NCI-H1105 (cell line): ENCODE data around the gene PABPN1L.

Experiments
- DNase-seq: peaks from one replicate; lab custom pipeline; 2025; lab: John Stamatoyannopoulos, UW

Gene PABPN1L

DNA sequence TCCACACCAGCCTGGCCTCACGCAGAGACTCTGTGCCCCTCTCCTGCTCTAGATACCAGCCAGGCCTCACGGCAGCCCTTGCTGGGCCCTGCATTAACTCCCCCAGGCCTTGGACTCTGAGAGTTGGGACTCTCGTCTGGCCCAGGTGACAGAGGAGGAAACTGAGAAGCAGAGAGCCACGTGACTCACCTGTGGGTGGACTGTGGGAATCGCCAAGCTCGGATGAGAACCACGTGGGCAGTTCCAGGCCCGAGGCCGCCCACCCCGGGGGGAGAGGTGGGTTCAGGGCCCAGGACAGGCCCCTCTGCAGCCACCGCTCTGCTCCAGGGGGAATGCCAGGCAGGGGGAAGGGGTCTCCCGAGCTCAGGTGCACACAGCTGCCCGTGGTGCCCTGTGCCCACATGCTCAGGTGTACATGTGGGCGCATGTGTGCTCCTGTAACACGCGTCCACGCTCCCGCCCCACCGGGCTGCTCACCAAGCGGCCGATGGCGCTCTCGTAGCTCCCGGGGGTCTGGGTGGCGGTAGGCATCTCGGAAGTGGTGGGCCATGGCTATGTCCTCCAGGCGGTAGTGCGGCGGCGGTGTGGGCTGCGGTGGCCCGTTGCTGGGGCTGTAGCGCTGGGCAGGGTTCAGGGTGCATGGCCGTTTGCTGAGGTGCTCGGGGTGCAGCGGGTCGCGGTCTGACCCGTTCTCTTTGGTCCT lies 18.3 kb upstream of the PABPN1L start:
- DNase-seq: no peak

DNA sequence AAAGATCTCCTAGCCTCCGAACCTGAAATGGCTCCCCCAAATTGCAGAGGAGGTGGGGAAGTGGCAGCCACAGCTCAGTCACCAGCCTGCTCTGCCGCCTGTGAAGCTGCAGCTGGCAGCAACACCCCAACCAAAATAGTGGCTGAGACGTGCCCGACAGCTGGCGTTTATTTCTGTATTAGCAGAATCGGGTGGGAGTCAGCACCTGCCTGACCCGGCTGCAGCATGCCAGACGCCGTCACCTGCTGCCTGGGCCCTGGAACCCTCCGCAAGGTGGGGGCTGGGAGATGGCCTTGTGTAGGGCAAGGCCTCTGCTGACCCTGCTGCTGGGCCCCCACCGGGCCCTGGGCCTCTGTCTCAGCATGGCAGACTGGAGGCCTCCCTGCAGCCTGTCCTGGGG lies 17.5 kb upstream of the PABPN1L start:
- no peak for DNase-seq

- no peak for DNase-seq
These were observed 16.8 kb upstream of the PABPN1L start for GRCh38 chr16:88883117-88883895.

- no peak for DNase-seq
These were observed 16.0 kb upstream of the PABPN1L start for GRCh38 chr16:88882358-88883030.

- DNase-seq: no peak
These were observed 15.4 kb upstream of the PABPN1L start for GRCh38 chr16:88881675-88882357.

- DNase-seq: no peak
These were observed 14.7 kb upstream of the PABPN1L start for GRCh38 chr16:88881007-88881615.

GRCh38 chr16:88880226-88881006 lies 14.0 kb upstream of the PABPN1L start:
- DNase-seq: no peak

- no peak for DNase-seq
These were observed 13.3 kb upstream of the PABPN1L start for GRCh38 chr16:88879788-88880055.

DNA sequence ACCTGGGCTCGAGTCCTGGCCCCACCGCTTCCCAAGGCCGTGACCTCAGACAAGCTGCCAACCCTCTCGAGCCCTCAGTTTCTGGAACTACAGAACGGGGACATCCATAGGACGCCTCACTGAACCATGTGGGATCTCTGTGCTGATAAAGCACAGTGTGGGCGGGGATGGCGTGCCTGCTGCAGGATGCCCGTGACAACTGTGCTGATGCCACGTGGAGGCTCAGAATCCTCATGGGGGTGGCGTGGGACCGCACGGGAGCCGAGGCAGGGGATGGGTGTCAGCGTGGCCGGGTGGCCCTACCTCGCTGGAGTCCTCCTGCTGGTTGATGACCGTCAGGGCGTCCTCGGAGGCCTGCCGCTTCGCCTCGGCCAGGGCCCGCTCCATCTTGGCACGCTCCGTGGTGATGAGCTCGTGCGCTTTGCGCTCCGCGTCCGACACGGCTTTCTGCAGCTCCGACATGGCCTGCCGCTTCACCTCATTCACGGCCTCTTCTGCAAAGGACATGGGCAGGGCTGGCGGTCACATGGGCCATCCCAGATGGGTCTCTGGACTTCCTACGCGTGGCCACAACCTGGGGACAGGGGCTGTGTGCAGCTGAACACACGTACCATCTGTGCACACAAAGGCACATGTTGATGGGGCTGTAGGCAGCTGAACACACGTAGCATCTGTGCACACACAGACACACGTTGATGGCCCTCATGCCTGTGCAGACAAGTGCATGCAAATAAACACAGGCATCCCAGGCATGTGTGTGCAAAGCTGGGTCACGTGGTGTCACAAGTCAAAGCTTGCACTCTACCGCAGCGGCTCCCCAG lies 12.7 kb upstream of the PABPN1L start:
- no peak for DNase-seq

GRCh38 chr16:88878356-88878755 lies 11.9 kb upstream of the PABPN1L start:
- no peak for DNase-seq

DNA sequence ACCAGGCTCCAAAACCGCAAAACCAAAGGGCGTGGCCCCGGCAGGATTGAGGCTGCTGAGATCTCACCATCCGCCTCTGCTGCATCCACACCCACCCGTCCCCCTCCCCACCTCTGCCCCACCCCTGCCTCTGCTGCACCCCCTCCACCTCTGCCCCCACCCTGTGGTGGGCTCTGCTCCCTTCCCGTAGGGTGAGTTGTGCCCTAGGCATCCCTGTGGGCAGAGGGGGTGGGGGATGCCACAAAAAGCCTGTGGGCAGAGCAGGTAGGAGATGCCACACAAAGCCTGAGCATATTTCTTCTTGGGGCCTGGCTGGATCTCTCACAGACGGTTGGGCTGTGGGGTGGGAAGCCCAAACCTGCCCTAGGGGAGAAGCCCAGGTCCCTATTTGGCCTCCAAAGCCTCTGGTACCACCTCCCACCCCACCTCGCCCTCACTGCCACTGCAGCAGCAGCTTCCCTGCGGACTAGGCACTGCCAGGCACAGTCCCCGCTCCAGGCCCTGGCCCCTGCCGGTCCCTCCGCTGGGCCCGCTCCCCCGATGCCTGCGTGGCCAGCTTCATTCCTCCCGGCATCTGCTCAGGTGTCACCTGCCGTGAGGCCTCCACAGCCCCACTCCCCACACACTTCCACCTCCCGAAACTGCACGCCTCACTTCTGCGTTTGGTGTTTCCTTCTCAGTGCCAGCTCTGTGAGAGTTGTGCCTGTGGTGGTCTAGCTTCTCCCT lies 11.3 kb upstream of the PABPN1L start:
- no peak for DNase-seq

DNA sequence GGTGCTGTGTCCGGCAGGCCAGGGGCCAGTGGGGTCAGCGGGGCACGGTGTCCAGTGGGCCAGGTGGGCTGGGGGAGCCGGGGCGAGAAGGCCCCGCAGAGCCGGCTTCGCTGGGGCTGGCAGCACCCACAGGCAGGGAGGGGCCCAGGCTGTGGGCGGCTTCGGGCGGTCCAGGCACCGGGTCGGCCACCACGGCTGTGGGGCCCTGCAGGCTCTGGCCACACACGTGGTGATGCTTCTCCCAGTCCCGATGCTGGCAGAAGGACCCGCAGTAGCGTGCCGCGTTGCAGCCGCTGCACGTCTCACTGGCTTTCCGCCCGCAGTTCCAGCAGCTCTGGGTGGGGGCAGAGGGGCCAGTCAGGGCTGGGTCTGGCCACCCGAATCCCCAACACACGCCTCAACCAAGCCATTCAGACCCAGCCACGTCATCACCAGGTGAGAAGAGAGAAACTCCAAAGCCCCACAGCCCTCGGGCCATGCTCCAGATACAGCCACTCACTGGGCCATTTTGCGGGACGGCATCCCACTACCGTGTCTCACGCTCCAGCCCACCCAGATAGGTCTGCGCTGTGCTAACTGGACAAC lies 10.6 kb upstream of the PABPN1L start:
- DNase-seq: no peak

DNA sequence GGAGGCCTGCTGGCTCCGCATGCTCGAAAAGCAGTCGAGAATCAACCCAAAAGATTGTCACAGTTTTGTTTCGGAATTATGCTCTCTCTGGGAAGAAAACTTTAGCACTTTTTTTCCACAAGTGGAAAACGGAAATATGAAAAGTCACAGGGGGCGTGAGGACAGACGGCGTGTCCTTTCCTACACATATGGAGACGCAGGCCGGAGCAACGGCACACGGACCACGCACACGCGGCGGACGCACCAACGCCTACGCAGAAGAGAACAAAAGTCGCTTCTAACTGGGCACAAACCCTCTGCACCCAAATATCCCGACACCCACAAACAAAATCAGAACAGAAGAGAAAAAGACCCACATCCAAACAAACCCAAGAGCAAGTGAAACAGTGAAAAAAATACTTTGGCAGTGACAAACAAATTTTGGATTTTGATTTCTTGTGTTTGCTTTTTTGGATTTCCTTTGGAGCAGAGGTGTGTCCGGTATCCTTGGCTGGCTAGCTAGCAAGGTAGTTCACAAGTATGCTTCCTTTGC lies 9.3 kb upstream of the PABPN1L start:
- no peak for DNase-seq

- DNase-seq: no peak
These were observed 8.6 kb upstream of the PABPN1L start for GRCh38 chr16:88874938-88875599.

DNA sequence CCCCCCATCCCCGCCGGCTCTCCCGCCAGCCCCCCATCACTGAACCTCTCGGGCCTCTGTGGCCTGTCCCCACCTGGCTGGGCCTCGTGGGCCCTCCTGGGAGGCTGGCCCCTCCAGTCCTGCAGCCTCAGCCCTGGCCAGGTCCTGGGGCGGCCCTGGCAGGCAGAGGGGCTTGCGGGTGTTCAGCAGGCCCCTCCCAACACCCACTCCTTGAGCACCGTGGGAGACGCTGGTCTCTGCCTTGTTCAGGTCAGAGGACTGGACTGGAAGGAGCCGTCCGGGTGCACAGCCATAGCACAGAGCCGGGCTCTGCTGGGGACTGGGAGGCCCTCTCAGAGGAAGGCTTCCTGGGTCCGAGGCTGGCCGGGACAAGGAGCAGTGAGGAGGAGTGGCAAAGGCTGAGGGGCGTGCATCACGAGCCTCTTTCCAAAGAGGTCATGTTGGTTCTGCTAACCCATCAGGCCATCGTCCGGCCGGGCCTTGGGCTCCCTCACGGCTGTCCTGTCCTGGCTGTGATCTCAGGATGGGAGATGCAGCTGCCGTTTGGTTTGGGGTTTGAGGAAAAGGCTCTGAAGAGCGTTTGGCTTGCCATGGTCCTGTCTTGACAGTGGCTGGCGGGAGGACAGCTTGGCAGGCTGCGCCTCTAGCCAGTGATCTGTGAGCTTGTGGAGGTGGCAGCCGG lies 6.3 kb upstream of the PABPN1L start:
- DNase-seq: no peak

DNA sequence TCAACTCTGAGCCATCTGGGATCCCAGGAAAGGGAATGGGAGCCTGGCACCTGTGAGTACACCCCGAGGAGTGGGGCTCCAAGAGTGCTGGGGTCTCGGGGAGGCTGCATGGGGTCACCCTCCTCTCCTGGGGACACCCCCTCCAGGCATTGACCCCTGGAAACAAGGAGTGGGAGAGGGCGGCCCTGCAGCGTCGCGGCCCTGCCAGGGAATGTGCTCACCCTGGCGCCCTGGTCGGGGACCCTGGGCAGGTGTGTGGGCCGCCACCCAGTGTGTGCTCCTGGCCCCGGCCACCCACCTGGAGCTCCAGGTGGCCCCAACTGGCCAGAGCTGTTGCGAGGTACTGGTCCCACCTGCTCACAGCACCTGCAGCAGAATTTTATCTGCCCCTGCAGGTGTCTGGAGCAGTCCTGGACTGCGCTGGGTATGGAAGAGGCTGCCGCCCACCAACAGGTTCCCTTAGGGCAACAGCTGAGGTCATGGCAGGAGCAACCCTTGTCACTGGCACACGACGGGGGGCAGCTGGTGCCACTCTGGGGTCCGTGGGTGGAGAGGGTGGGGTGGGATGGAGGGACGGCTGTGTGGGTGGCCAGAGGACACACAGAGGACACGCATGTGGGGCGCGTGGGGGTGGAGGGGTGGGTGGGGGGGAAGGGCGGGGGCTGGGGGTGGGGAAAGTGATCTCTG lies 5.4 kb upstream of the PABPN1L start:
- no peak for DNase-seq

DNA sequence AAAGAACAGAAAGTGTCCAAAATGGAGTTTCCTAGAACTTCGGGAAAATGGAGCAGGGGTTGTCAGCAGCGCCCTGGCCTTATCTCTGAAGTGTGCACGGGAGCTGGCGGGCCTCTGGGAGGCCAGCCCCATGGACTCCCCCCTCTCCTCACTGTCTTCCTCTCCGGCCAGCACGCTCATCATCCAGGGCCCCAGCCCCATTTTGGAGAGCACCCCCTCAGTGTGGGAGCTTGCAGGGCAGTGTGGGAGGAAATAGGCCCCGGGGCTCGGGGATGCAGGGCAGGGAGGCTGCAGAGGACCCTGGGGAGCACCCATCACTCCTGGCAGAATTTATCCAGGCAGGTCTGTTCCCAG lies 4.9 kb upstream of the PABPN1L start:
- DNase-seq: no peak
